Adrenal gland (tissue), 12 donors: ENCODE results near the gene CHST14. TPM values are rescaled to one million over a fixed set of nuclear protein-coding genes. Genes with fewer than 3 reads are reported as not detected.

Experiments used
- DNase-seq, 7 donors: peaks; one replicate each; pipeline ENCODE4 v3.0.0-alpha.2; 2019 to 2020
- H3K27ac ChIP-seq, 5 donors: fragments of 200-600 bp; sonication (generic) in 4 of 5; 1 replicate in 3 of 5; 2 replicates in 2 of 5; pipeline versions ENCODE4 v1.5.1 to v1.8.0; 2016 to 2020; ENCODE audit warnings: mild to moderate bottlenecking in 1 of 5
- H3K27me3 ChIP-seq: fragments of 200-600 bp; 2 replicates; pipeline ENCODE4 v1.8.0; 2021
- H3K36me3 ChIP-seq, 2 donors: fragments of 200-600 bp; replicated peaks in 1 of 2; 1 replicate in 1 of 2; 2 replicates in 1 of 2; pipeline versions ENCODE4 v1.5.1 to v1.8.0; 2018 to 2022
- H3K4me1 ChIP-seq, 2 donors: fragments of 200-600 bp; replicated peaks in 1 of 2; 1 replicate in 1 of 2; 2 replicates in 1 of 2; pipeline versions ENCODE4 v1.5.1 to v1.8.0; 2018 to 2021
- H3K4me3 ChIP-seq, 4 donors: fragments of 200-600 bp; sonication (generic) in 3 of 4; one replicate each; pipeline ENCODE4 v1.5.1; 2016 to 2018
- H3K9me3 ChIP-seq, 3 donors: fragments of 200-600 bp; sonication (generic) in 1 of 3; replicated peaks in 1 of 3; 1 replicate in 2 of 3; 2 replicates in 1 of 3; pipeline versions ENCODE4 v1.5.1 to v1.8.0; 2016 to 2021
- POLR2A ChIP-seq, 2 donors: fragments of 450-650 bp; IDR thresholded peaks; one replicate each; pipeline ENCODE4 v1.6.1; 2017; ENCODE audit warnings: antibody characterized with exemption in 2 of 2, mild to moderate bottlenecking in 2 of 2, moderate library complexity in 1 of 2
- WGBS, 4 donors: extraction: QIAGEN DNeasy Blood & Tissue Kit in 2 of 4; methylation state at CpG; one replicate each; pipeline versions ENCODE4 v1.1.5 to v1.1.7; 2013 to 2017; 5-methylcytosine and 5-hydroxymethylcytosine counted together
- intact Hi-C, 2 donors: fragments of 100-400 bp; cut with DNase I; formaldehyde crosslinking; loops; one replicate each; pipeline versions ENCODE4 v1.14.1 to v1.15.0; 2022 to 2023
- polyA plus RNA-seq, 3 donors: library from polyadenylated mRNA; stranded (reverse); fragments of 200-250 nt in 2 of 3; fragments of 350-450 nt in 1 of 3; fragmentation: Illumina TruSeq in 1 of 3; extraction: RNeasy Lipid Tissue Mini Kit (QIAGEN cat#74804) in 1 of 3; gene quantifications; one replicate each; pipeline ENCODE4 v1.2.3, GENCODE V29; 2013 to 2014
- total RNA-seq, 9 donors: library from RNA; depleted of rRNA in 4 of 9; stranded (reverse); fragments of >200 nt in 4 of 9; fragments of 120-200 nt in 1 of 9; fragmentation: NEBNext Ultra II Directional in 1 of 9; extraction: Animal tissue kit (Norgen Biotek cat#: 25700) in 1 of 9; gene quantifications; one replicate each; pipeline versions ENCODE4 v1.1.0 to v1.2.4, GENCODE V29; 2013 to 2023
- TF ChIP-seq, protein P1 (sequence below), 6 experiments: fragments of 450-650 bp in 4 of 6; fragments of 200-600 bp in 2 of 6; sonication (generic) in 1 of 6; IDR thresholded peaks; 1 replicate in 5 of 6; 2 replicates in 1 of 6; pipeline versions ENCODE4 v1.5.1 to v1.8.0; 2016 to 2021; ENCODE audit warnings: antibody characterized with exemption in 6 of 6, mild to moderate bottlenecking in 2 of 6, moderate library complexity in 1 of 6
- donor health status: healthy with polysubstance abuse.
- donor health status: Bipolar disorder and iron deficiency.
- donor health status: DM: yes; HTN: yes; CAD: no.
- donor health status: DM: no; HTN: no; CAD: no.
- donor health status: DM: no; HTN: no; CAD: no.
- donor health status: DM: yes; HTN: yes; CAD: no.

CHST14 gene
- total and polyA plus RNA-seq, 12 donors = 5.0 to 20.6 (median 10.0) TPM

DNA sequence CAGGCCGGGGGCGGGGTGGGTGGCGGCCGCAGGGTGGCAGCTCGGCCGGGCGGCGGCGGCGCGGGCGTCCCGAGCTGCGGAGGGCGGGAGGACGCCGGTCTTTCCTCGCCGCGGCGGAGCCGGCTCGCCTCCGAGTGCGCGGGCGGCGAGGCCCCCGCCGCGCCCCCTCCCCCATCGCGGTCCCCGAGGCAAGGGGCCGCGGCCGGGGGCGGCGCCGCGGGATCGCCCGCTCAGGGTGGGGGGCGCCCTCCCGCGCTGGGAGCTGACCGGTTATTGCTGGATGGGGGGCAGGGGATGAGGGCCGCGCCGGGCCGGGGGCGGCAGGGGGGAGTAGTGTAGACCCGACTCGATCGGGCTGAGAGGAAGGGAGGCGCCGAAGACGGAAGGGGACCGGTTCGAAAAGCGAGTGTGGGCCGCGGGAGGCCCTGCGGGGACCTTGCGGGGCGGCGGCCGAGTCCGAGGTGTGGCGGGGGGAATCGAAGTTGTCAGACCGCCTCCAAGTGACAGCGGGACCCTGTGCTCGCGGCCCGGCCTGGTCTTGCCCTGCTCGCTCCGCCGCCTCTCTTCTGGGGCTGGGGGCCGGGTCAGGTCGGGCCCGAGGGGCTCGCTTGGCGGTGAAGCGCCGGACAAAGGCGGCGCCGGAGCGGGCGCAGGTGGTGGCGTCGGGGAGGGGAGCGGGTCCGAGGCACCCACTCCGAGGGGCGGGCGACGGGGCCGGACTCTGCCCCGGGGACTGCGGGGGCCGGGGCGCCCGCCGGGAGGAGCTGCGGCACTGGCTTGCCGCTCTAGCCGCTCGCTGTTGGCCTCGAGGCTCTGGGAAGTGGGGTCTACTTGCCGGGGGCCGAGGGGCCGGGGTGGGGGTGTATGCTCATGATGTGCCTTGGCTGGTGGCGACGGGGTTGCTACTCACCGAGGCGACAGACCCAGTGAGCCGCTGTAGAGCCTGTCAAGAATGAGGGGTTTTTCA lies 28.9 kb upstream of the CHST14 start:
- Histone ChIP-seq H3K27ac (peak overlapping the region; percentile 60 to 94 (median 78)), H3K27me3 (peaks cover 3% of the 10 kb centered on the region), H3K36me3 (no peaks in the 10 kb centered on the region), H3K9me3 (no peaks in the 10 kb centered on the region), H3K4me3 (peak overlapping the region; percentile 10 to 99 (median 51)), H3K4me1 (peaks cover 44 to 59% of the 10 kb centered on the region in 2 donors)
- TF ChIP-seq POLR2A (IDR thresholded peaks at IDR 0.05) = peak in 1 of 2 donors; percentile 7
- TF ChIP-seq, protein P1, sequence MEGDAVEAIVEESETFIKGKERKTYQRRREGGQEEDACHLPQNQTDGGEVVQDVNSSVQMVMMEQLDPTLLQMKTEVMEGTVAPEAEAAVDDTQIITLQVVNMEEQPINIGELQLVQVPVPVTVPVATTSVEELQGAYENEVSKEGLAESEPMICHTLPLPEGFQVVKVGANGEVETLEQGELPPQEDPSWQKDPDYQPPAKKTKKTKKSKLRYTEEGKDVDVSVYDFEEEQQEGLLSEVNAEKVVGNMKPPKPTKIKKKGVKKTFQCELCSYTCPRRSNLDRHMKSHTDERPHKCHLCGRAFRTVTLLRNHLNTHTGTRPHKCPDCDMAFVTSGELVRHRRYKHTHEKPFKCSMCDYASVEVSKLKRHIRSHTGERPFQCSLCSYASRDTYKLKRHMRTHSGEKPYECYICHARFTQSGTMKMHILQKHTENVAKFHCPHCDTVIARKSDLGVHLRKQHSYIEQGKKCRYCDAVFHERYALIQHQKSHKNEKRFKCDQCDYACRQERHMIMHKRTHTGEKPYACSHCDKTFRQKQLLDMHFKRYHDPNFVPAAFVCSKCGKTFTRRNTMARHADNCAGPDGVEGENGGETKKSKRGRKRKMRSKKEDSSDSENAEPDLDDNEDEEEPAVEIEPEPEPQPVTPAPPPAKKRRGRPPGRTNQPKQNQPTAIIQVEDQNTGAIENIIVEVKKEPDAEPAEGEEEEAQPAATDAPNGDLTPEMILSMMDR (IDR thresholded peaks at IDR 0.05) = peak in 2 of 6 experiments; percentile 9 to 22
- 0 to 2% (median 1%) methylated on average over 2 to 119 of the region's 119 CpGs; no CpG with 5 or more reads in 1 of the 4 donors for WGBS, 4 donors
- peak in 3 of 7 donors; percentile 49 to 59 (median 54) for DNase-seq
- intact Hi-C loops = no loop called here

DNA sequence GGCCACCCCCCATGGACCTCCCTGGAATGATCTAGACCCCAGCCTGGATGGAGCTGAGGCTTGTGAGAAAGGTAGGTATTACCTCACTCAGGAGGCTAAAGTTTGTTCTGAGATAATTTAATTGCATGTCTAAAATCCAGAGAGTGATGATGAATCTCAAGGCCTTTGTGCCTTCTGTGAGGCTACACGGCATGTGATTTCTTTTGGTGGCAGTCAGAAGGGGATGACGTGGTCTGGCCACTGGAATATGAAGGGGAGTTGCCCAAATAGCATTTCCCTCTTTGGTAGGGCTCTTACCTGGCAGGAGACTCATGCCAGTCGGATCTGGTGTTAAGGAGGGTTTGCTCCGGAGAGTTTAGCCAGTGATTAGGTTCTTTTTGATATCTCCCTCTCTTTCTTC lies 27.5 kb upstream of the CHST14 start:
- 36 to 53% (median 45%) methylated on average over 4 of the region's 4 CpGs for WGBS, 4 donors
- Histone ChIP-seq H3K27ac (peak overlapping the region; percentile 60 to 89 (median 78)), H3K36me3 (no peaks in the 10 kb centered on the region), H3K4me3 (no peak overlapping the region), H3K4me1 (peaks cover 44 to 58% of the 10 kb centered on the region in 2 donors), H3K27me3 (no peaks in the 10 kb centered on the region), H3K9me3 (no peaks in the 10 kb centered on the region)
- TF ChIP-seq POLR2A (IDR thresholded peaks at IDR 0.05) = peak in 1 of 2 donors; percentile 75
- TF ChIP-seq, protein P1 (IDR thresholded peaks at IDR 0.05) = no peak
- DNase-seq = peak; percentile 62 to 80 (median 77)
- intact Hi-C loops = no loop called here

DNA sequence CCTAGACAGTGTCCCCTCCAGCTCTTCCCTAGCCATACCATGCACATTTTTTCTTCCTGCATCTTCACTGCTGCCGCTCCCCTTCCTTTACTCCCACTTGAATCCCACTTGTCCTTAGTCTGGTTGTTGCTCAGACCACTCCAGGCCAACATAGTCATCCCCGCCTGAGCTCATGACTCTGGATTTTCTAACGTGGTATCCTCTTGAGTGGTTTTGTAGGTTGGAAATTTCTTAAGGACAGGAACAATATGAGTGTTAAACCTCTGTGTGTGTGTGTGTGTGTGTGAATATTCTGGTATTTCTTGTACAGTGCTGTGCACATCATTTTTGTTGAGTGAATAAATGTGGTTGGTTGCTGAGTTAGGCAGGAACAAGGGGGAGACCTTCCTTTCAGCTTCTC lies 26.9 kb upstream of the CHST14 start:
- Histone ChIP-seq H3K27me3 (no peaks in the 10 kb centered on the region), H3K27ac (peak overlapping the region in 4 of 5 donors; percentile 60 to 89 (median 82)), H3K4me3 (no peak overlapping the region), H3K9me3 (no peaks in the 10 kb centered on the region), H3K4me1 (peaks cover 38 to 53% of the 10 kb centered on the region in 2 donors), H3K36me3 (no peaks in the 10 kb centered on the region)
- TF ChIP-seq POLR2A (IDR thresholded peaks at IDR 0.05) = no peak
- TF ChIP-seq, protein P1 (IDR thresholded peaks at IDR 0.05) = no peak
- intact Hi-C loops = no loop called here
- WGBS, 4 donors = 83 to 87% (median 86%) methylated on average over 3 of the region's 3 CpGs
- no peak for DNase-seq

DNA sequence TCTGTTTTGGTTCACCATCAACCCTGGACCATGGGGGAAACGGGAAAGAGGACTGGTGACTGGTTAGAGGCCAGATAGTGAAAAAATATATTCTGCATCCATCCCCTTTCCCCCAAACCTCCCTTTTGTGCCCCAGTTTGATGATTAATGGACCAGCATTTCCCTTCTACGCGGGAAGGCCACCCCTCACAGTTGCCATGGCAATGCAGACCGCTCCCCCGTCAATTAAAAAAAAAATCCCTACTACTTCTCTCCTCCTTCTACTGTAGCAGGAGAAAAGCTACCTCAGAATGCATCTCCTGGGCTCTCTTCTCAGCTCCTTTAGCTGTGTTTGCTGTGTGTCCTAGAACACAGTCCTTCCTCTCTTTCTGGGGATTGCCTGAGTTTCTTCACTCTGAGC lies 26.0 kb upstream of the CHST14 start:
- no peak for DNase-seq
- Histone ChIP-seq H3K27ac (peak overlapping the region in 3 of 5 donors; percentile 13 to 89 (median 87)), H3K27me3 (no peaks in the 10 kb centered on the region), H3K36me3 (no peaks in the 10 kb centered on the region), H3K4me1 (peaks cover 29 to 44% of the 10 kb centered on the region in 2 donors), H3K9me3 (no peaks in the 10 kb centered on the region), H3K4me3 (no peak overlapping the region)
- TF ChIP-seq POLR2A (IDR thresholded peaks at IDR 0.05) = no peak
- TF ChIP-seq, protein P1 (IDR thresholded peaks at IDR 0.05) = no peak
- intact Hi-C loops = no loop called here
- WGBS, 4 donors = 60 to 79% (median 66%) methylated on average over 5 of the region's 5 CpGs
